ENCODE data around the gene ALG9. TPM values are rescaled to one million over a fixed set of nuclear protein-coding genes. Genes with fewer than 3 reads are reported as not detected.

ALG9 gene
- total and polyA plus RNA-seq, 8 donors: 15.7 to 37.0 (median 21.8) TPM

DNA sequence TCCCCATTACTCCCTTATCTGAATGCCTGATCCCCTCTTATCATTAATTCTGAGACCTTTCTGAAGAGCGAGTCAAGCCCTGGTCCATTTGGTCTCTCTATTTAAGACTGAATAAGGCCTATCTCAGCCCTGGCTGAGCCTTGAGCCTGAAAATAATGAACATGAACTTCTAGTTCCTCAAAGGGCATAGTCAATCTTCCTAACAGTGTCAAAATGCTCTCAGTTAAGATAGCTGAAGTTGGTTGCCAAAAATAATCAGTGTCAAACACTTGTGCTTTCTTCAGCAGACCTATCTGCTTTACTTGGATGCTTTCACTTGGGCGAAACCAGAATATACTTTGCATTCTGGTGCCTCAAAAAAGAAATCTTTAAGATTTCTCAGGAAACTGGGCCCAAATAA lies 62.5 kb downstream of the ALG9 start:
- Histone ChIP-seq H3K4me1 (no peaks in the 10 kb centered on the region), H3K27me3 (no peaks in the 10 kb centered on the region), H3K27ac (no peak overlapping the region), H3K9me3 (no peaks in the 10 kb centered on the region), H3K36me3 (peaks cover 0 to 5% (median 4%) of the 10 kb centered on the region in 3 donors), H3K4me3 (no peak overlapping the region)
- WGBS, 2 donors: 97 to 100% methylated on average over 2 of the region's 2 CpGs
- DNase-seq (no peak), ATAC-seq (no peak), FAIRE-seq (no peak)
- TF ChIP-seq, protein P1, sequence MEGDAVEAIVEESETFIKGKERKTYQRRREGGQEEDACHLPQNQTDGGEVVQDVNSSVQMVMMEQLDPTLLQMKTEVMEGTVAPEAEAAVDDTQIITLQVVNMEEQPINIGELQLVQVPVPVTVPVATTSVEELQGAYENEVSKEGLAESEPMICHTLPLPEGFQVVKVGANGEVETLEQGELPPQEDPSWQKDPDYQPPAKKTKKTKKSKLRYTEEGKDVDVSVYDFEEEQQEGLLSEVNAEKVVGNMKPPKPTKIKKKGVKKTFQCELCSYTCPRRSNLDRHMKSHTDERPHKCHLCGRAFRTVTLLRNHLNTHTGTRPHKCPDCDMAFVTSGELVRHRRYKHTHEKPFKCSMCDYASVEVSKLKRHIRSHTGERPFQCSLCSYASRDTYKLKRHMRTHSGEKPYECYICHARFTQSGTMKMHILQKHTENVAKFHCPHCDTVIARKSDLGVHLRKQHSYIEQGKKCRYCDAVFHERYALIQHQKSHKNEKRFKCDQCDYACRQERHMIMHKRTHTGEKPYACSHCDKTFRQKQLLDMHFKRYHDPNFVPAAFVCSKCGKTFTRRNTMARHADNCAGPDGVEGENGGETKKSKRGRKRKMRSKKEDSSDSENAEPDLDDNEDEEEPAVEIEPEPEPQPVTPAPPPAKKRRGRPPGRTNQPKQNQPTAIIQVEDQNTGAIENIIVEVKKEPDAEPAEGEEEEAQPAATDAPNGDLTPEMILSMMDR (IDR thresholded peaks at IDR 0.05): no peak
- intact Hi-C loops (cut with DNase I): no loop called here

DNA sequence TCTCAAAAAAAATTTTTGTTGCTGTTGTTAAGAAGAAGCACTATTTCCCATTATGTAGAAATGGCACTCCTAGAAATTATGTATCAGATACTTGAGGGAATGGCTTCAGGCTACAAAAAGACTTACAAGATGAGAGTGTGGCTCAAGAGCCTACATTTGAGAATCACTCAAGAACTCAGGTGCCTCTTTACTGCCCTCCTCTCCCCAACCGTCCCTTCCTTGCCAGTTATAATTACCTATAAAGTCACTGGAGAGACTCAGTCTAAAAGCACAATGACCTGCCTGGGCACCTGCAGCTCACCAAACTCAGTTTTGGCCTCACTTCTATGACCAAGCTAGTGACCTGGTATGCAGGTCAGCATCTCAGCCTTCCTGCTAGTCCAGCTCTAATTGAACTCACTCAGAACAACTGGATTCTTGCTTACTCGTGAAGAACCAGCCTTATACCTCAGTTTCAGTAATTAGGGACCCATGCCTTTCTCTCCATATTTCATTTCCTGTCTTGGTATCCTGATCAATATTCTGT lies 63.3 kb downstream of the ALG9 start:
- Histone ChIP-seq H3K27ac (no peak overlapping the region), H3K4me1 (no peaks in the 10 kb centered on the region), H3K36me3 (peaks cover 0 to 10% (median 4%) of the 10 kb centered on the region in 3 donors), H3K27me3 (no peaks in the 10 kb centered on the region), H3K9me3 (no peaks in the 10 kb centered on the region), H3K4me3 (no peak overlapping the region)
- WGBS, 2 donors: 95 to 96% methylated on average over 2 of the region's 2 CpGs
- FAIRE-seq: no peak
- ATAC-seq: no peak
- TF ChIP-seq, protein P1 (IDR thresholded peaks at IDR 0.05): no peak
- intact Hi-C loops (cut with DNase I): no loop called here
- no peak for DNase-seq

DNA sequence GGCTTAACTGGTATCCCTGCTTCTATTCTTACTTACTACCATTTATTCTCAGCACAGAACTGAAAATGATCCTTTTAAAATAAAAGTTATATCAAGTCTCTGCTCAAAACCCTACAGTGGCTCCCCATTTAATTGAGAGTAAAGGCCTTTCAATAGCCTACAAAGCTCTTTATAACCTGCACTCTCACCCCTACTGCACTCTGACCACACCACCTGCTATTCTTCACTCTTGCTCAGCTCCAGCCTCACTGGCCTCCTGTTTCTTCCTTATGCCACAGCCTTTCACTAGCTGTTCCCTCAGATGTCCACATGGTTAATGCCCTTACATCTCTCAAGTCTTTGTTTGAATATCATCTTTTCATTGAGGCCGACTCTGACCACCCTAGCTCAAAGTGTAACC lies 64.3 kb downstream of the ALG9 start:
- no peak overlapping the region for H3K27ac ChIP-seq
- no peak overlapping the region for H3K4me3 ChIP-seq
- no peaks in the 10 kb centered on the region for H3K9me3 ChIP-seq
- intact Hi-C loops (cut with DNase I): no loop called here
- peaks cover 0 to 12% (median 4%) of the 10 kb centered on the region in 3 donors for H3K36me3 ChIP-seq
- H3K4me1 ChIP-seq: no peaks in the 10 kb centered on the region
- FAIRE-seq (no peak), ATAC-seq (no peak), DNase-seq (no peak)
- no peaks in the 10 kb centered on the region for H3K27me3 ChIP-seq
- WGBS, 2 donors: 88 to 100% methylated on average over 1 of the region's 1 CpG
- TF ChIP-seq, protein P1 (IDR thresholded peaks at IDR 0.05): no peak

DNA sequence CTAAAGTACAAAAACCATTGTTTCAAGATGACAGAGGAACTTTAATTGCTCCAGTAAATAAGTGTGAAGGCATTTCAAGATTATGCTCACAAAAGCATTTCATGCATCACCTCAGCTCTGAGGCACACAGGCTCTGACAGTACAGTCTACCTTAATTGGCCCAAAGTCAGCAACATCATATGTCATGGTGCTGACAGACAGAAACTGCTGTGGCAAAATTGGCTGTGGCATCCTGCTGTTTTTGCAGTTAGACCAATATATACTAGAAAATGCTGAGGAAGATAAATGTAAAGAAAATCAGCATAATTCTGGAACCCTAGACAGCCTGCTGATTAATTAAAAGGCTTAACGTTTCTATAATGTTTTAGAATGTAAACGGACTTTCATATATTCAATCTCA lies 70.2 kb downstream of the ALG9 start:
- WGBS, 2 donors: 35 to 43% methylated on average over 2 of the region's 2 CpGs
- Histone ChIP-seq H3K9me3 (no peaks in the 10 kb centered on the region), H3K27me3 (no peaks in the 10 kb centered on the region), H3K4me3 (no peak overlapping the region), H3K4me1 (peaks cover 0 to 16% (median 10%) of the 10 kb centered on the region in 3 donors), H3K27ac (peak overlapping the region in 2 of 4 donors; percentile 56 to 59), H3K36me3 (peaks cover 0 to 7% (median 0%) of the 10 kb centered on the region in 3 donors)
- DNase-seq (no peak), FAIRE-seq (no peak), ATAC-seq (peak; percentile 63 to 78 (median 74))
- TF ChIP-seq, protein P1 (IDR thresholded peaks at IDR 0.05): no peak
- intact Hi-C loops (cut with DNase I): no loop called here

DNA sequence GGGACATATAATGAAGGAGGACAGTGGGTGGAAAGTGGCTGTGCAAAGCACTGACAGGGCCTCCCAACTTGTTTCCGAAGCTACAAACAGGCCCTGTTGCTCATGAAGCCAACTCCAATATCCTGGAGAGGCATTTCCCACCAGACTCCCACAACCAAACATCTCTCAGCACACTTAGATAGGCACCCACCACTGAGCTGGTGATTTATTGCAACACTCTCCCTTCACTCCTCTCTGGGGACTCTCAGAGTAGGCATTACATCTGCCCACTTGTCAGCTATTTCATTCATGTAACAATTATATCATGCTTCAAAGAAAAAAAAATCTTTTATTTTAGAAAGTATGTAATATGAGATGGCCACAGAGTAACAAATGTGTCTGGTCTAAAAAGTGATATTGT lies 73.1 kb downstream of the ALG9 start:
- WGBS, 2 donors: 100% methylated on average over 1 of the region's 1 CpG

More for the DNA sequence above, 73.1 kb downstream of the ALG9 start:
- H3K27ac ChIP-seq: no peak overlapping the region
- intact Hi-C loops (cut with DNase I): no loop called here
- ATAC-seq (no peak), DNase-seq (no peak), FAIRE-seq (no peak)
- H3K36me3 ChIP-seq: peaks cover 0 to 4% (median 0%) of the 10 kb centered on the region in 3 donors
- TF ChIP-seq, protein P1 (IDR thresholded peaks at IDR 0.05): no peak
- H3K4me3 ChIP-seq: no peak overlapping the region
- peaks cover 0 to 16% (median 15%) of the 10 kb centered on the region in 3 donors for H3K4me1 ChIP-seq
- H3K27me3 ChIP-seq: no peaks in the 10 kb centered on the region
- H3K9me3 ChIP-seq: no peaks in the 10 kb centered on the region
